Measurements from ENCODE around the gene FAT1. TPM values are rescaled to one million over a fixed set of nuclear protein-coding genes. Genes with fewer than 3 reads are reported as not detected.

Gene FAT1
- polyA plus RNA-seq, 1 donor from 2014 or later = 19.8 TPM

DNA sequence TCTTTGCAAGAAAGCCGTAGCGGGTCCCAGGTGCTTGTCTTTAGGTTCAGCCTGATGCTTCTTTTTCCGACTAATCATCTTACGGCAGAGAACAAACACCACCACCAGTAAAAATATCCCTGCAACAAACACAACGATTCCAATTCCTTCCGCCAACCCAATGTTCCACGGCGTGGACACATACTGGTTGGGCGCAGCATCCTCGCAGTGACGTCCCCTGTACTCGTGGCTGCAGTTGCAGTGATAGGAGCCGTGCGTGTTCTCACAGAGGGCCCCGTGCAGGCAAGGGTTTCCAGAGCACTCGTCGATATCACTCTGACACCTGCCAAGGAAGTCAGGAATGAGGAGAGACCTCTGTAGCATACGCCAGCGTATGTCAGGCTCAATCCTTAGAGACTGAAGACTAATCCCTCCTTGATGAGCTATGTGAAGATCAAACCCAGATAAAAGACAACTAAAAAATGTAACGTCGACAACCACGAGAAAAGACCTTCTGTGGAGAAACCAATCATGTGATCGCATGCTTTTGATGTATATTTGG is 126.7 kb downstream of the FAT1 start:
- TF ChIP-seq TAF1 (IDR thresholded peaks at IDR 0.05; ENCODE audit: low read depth) (no peak), EZH2 (IDR thresholded peaks at IDR 0.05; ENCODE audit: borderline replicate concordance, insufficient read depth, low read length, poor library complexity, severe bottlenecking) (no peak)
- Histone ChIP-seq H3K9me2 (ENCODE audit: insufficient read depth, low read length) (no peaks in the 10 kb centered on the region), H2AFZ (ENCODE audit: low read depth, low read length) (no peak overlapping the region), H3F3A (ENCODE audit: insufficient read depth, low read length, poor library complexity, severe bottlenecking) (no peaks in the 10 kb centered on the region), H3K79me2 (replicated peaks; ENCODE audit: insufficient read depth, low read length) (no peaks in the 10 kb centered on the region), H4K20me1 (ENCODE audit: insufficient read depth) (no peaks in the 10 kb centered on the region), H3K36me3 (ENCODE audit: insufficient read depth, low read length) (peaks cover 4% of the 10 kb centered on the region), H3K27ac (ENCODE audit: low read length) (no peak overlapping the region), H3K4me2 (ENCODE audit: low read length) (no peak overlapping the region), H3K9me3 (ENCODE audit: low read length) (no peaks in the 10 kb centered on the region), H3K4me3 (ENCODE audit: low read length) (no peak overlapping the region), H3K9ac (ENCODE audit: low read length) (no peak overlapping the region), H3K27me3 (ENCODE audit: insufficient read depth, low read depth, low read length) (no peaks in the 10 kb centered on the region)

DNA sequence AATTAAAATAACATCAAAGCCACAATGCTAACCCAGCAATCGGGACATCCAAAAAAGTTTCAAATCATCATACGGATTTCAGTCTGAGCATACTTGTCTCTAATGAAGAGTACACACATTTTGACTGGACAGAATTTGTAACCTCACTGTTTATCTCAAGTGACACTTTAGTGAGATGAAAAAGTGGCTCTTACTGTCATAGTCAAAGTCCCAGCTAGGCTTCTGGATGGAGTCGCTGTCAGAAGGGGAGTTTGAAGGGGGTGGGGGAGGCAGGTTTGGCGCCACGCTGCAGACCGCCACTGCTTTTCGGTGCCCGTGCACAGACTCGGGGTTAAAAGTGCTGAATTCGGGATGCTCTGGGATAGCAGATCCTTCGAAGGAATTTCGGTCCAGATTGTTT is 127.3 kb downstream of the FAT1 start:
- Histone ChIP-seq H3K4me3 (ENCODE audit: low read length) (no peak overlapping the region), H3K9me3 (ENCODE audit: low read length) (no peaks in the 10 kb centered on the region), H4K20me1 (ENCODE audit: insufficient read depth) (no peaks in the 10 kb centered on the region), H3K27ac (ENCODE audit: low read length) (no peak overlapping the region), H3K9ac (ENCODE audit: low read length) (no peak overlapping the region), H3K36me3 (ENCODE audit: insufficient read depth, low read length) (peaks cover 4% of the 10 kb centered on the region), H3K27me3 (ENCODE audit: insufficient read depth, low read depth, low read length) (no peaks in the 10 kb centered on the region), H3F3A (ENCODE audit: insufficient read depth, low read length, poor library complexity, severe bottlenecking) (no peaks in the 10 kb centered on the region), H3K4me2 (ENCODE audit: low read length) (no peak overlapping the region), H2AFZ (ENCODE audit: low read depth, low read length) (no peak overlapping the region), H3K9me2 (ENCODE audit: insufficient read depth, low read length) (no peaks in the 10 kb centered on the region), H3K79me2 (replicated peaks; ENCODE audit: insufficient read depth, low read length) (no peaks in the 10 kb centered on the region)
- TF ChIP-seq POLR2AphosphoS5 (IDR thresholded peaks at IDR 0.05) (no peak), SMC3 (conservative IDR thresholded peaks at IDR 0.05; ENCODE audit: poor library complexity) (no peak), TAF1 (IDR thresholded peaks at IDR 0.05; ENCODE audit: low read depth) (no peak)
- TF ChIP-seq, protein P1, sequence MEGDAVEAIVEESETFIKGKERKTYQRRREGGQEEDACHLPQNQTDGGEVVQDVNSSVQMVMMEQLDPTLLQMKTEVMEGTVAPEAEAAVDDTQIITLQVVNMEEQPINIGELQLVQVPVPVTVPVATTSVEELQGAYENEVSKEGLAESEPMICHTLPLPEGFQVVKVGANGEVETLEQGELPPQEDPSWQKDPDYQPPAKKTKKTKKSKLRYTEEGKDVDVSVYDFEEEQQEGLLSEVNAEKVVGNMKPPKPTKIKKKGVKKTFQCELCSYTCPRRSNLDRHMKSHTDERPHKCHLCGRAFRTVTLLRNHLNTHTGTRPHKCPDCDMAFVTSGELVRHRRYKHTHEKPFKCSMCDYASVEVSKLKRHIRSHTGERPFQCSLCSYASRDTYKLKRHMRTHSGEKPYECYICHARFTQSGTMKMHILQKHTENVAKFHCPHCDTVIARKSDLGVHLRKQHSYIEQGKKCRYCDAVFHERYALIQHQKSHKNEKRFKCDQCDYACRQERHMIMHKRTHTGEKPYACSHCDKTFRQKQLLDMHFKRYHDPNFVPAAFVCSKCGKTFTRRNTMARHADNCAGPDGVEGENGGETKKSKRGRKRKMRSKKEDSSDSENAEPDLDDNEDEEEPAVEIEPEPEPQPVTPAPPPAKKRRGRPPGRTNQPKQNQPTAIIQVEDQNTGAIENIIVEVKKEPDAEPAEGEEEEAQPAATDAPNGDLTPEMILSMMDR (IDR thresholded peaks at IDR 0.05; ENCODE audit: poor library complexity, severe bottlenecking) = no peak

DNA sequence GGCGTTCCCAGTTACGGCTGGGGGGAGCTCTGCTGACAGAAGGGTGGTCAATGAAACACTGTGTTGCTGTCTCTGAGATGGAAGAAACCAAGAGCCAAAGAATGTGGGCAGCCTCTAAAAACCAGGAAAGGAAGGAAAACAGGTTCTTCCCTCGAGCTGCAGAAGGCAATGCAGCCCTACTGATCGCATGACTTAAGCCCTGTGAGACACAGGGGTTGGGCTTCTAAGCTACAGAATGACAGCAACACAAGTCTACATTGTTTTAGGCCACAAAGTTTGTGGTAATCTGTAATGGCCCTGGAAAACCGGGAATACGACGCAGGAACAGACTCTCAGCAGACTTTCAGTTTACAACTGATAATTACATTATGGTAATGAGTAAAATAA is 130.1 kb downstream of the FAT1 start:
- Histone ChIP-seq H3K4me3 (ENCODE audit: low read length) (no peak overlapping the region), H3K79me2 (replicated peaks; ENCODE audit: insufficient read depth, low read length) (no peaks in the 10 kb centered on the region), H2AFZ (ENCODE audit: low read depth, low read length) (no peak overlapping the region), H3K4me2 (ENCODE audit: low read length) (no peak overlapping the region), H3K27me3 (ENCODE audit: insufficient read depth, low read depth, low read length) (no peaks in the 10 kb centered on the region), H3F3A (ENCODE audit: insufficient read depth, low read length, poor library complexity, severe bottlenecking) (no peaks in the 10 kb centered on the region), H3K27ac (ENCODE audit: low read length) (no peak overlapping the region), H3K9me3 (ENCODE audit: low read length) (no peaks in the 10 kb centered on the region), H3K9ac (ENCODE audit: low read length) (no peak overlapping the region), H3K9me2 (ENCODE audit: insufficient read depth, low read length) (no peaks in the 10 kb centered on the region), H4K20me1 (ENCODE audit: insufficient read depth) (no peaks in the 10 kb centered on the region), H3K36me3 (ENCODE audit: insufficient read depth, low read length) (peaks cover 4% of the 10 kb centered on the region)
- TF ChIP-seq EZH2 (IDR thresholded peaks at IDR 0.05; ENCODE audit: borderline replicate concordance, insufficient read depth, low read length, poor library complexity, severe bottlenecking) = no peak
- TF ChIP-seq MXI1 (conservative IDR thresholded peaks at IDR 0.05; ENCODE audit: poor library complexity, severe bottlenecking) = no peak
- TF ChIP-seq, protein P2, sequence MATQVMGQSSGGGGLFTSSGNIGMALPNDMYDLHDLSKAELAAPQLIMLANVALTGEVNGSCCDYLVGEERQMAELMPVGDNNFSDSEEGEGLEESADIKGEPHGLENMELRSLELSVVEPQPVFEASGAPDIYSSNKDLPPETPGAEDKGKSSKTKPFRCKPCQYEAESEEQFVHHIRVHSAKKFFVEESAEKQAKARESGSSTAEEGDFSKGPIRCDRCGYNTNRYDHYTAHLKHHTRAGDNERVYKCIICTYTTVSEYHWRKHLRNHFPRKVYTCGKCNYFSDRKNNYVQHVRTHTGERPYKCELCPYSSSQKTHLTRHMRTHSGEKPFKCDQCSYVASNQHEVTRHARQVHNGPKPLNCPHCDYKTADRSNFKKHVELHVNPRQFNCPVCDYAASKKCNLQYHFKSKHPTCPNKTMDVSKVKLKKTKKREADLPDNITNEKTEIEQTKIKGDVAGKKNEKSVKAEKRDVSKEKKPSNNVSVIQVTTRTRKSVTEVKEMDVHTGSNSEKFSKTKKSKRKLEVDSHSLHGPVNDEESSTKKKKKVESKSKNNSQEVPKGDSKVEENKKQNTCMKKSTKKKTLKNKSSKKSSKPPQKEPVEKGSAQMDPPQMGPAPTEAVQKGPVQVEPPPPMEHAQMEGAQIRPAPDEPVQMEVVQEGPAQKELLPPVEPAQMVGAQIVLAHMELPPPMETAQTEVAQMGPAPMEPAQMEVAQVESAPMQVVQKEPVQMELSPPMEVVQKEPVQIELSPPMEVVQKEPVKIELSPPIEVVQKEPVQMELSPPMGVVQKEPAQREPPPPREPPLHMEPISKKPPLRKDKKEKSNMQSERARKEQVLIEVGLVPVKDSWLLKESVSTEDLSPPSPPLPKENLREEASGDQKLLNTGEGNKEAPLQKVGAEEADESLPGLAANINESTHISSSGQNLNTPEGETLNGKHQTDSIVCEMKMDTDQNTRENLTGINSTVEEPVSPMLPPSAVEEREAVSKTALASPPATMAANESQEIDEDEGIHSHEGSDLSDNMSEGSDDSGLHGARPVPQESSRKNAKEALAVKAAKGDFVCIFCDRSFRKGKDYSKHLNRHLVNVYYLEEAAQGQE (IDR thresholded peaks at IDR 0.05; ENCODE audit: borderline replicate concordance) = no peak
- no peak for TF ChIP-seq SMC3 (conservative IDR thresholded peaks at IDR 0.05; ENCODE audit: poor library complexity)

All from neural cell (in vitro differentiated cells).